ENCODE measurements around the gene UCHL3.
A peak's percentile ranks its signal among the peaks of the same experiment; 100 is the strongest.

UCHL3 gene

GRCh38 chr13:75633285-75633684 is 83.7 kb downstream of the UCHL3 start:
- Histone ChIP-seq H3K27me3 (replicated peaks; ENCODE audit: control insufficient read depth, insufficient read depth, low read length) (no peaks in the 10 kb centered on the region), H3K36me3 (ENCODE audit: control insufficient read depth, insufficient read depth, low read length) (no peaks in the 10 kb centered on the region), H3K4me3 (replicated peaks; ENCODE audit: low read depth, low read length) (no peak overlapping the region)
- no peak for DNase-seq (ENCODE audit: extremely low read depth, insufficient read length)
- TF ChIP-seq CTCF (IDR thresholded peaks at IDR 0.05; ENCODE audit: insufficient read depth, low read length, poor library complexity, severe bottlenecking), result no peak

GRCh38 chr13:75635101-75635827 is 85.7 kb downstream of the UCHL3 start:
- Histone ChIP-seq H3K27me3 (replicated peaks; ENCODE audit: control insufficient read depth, insufficient read depth, low read length) (no peaks in the 10 kb centered on the region), H3K4me3 (replicated peaks; ENCODE audit: low read depth, low read length) (peak overlapping the region; percentile 69), H3K36me3 (ENCODE audit: control insufficient read depth, insufficient read depth, low read length) (no peaks in the 10 kb centered on the region)
- TF ChIP-seq CTCF (IDR thresholded peaks at IDR 0.05; ENCODE audit: insufficient read depth, low read length, poor library complexity, severe bottlenecking), result no peak
- no peak for DNase-seq (ENCODE audit: extremely low read depth, insufficient read length)

- DNase-seq (ENCODE audit: extremely low read depth, insufficient read length), result no peak
- H3K4me3 ChIP-seq (replicated peaks; ENCODE audit: low read depth, low read length), result peak within 1 kb of the TSS; percentile 69
- H3K27me3 ChIP-seq (replicated peaks; ENCODE audit: control insufficient read depth, insufficient read depth, low read length), result no peaks in the 10 kb centered on the region
- no peaks in the 10 kb centered on the region for H3K36me3 ChIP-seq (ENCODE audit: control insufficient read depth, insufficient read depth, low read length)
- TF ChIP-seq CTCF (IDR thresholded peaks at IDR 0.05; ENCODE audit: insufficient read depth, low read length, poor library complexity, severe bottlenecking), result no peak
These were observed 86.3 kb downstream of the UCHL3 start, which contains the start of gene LMO7 for GRCh38 chr13:75635828-75636435. TSS of gene LMO7 (plus strand) at chr13:75636330. CDS start at chr13:75636658, 328 bp downstream.

- peak overlapping the region; percentile 69 for H3K4me3 ChIP-seq (replicated peaks; ENCODE audit: low read depth, low read length)
- H3K27me3 ChIP-seq (replicated peaks; ENCODE audit: control insufficient read depth, insufficient read depth, low read length), result no peaks in the 10 kb centered on the region
- peak; percentile 84 for DNase-seq (ENCODE audit: extremely low read depth, insufficient read length)
- H3K36me3 ChIP-seq (ENCODE audit: control insufficient read depth, insufficient read depth, low read length), result no peaks in the 10 kb centered on the region
- no peak for TF ChIP-seq CTCF (IDR thresholded peaks at IDR 0.05; ENCODE audit: insufficient read depth, low read length, poor library complexity, severe bottlenecking)
These were observed 87.0 kb downstream of the UCHL3 start for GRCh38 chr13:75636436-75637180.

- DNase-seq (ENCODE audit: extremely low read depth, insufficient read length), result no peak
- Histone ChIP-seq H3K36me3 (ENCODE audit: control insufficient read depth, insufficient read depth, low read length) (no peaks in the 10 kb centered on the region), H3K4me3 (replicated peaks; ENCODE audit: low read depth, low read length) (peak overlapping the region; percentile 69), H3K27me3 (replicated peaks; ENCODE audit: control insufficient read depth, insufficient read depth, low read length) (no peaks in the 10 kb centered on the region)
- TF ChIP-seq CTCF (IDR thresholded peaks at IDR 0.05; ENCODE audit: insufficient read depth, low read length, poor library complexity, severe bottlenecking), result no peak
These were observed 87.7 kb downstream of the UCHL3 start for GRCh38 chr13:75637181-75637750.

Data from GM06990 (cell line).